ENCODE results near the gene OR1J2. TPM values are rescaled to one million over a fixed set of nuclear protein-coding genes. Genes with fewer than 3 reads are reported as not detected.

Gene OR1J2
- total and polyA plus RNA-seq, 12 donors: not detected

- DNase-seq: no peak
Measured at GRCh38 chr9:122477346-122477745, 33.3 kb upstream of the OR1J2 start.

DNA sequence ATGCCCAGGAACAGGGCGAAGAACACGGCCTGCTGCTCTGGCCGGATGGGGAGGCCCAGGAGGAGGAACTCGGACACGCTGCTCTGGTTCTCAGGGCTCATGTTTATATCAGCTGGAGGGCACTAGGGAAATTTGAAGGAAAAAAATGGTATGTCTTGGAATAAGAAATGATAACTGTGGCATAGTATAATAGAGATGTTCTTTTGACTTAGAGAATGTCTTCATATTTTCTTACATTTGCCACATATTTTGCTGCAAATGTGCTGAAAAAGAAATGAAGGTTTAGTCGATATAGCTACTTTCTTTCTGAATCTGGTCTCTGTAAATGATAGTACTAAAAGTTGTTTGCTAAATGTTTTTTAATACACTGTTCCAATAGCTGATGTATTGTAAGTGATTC, 32.8 kb upstream of the OR1J2 start, which contains the start of gene OR1J1:
Gene OR1J1, minus strand, starts transcription at position 101 of the 400 bp plus-strand sequence. Its CDS starts 0 bp downstream, at position 101.
- intact Hi-C loops (cut with DNase I): no loop called here
- 82 to 89% (median 84%) methylated on average over 6 of the region's 6 CpGs for WGBS, 4 donors
- no peak for TF ChIP-seq CTCF (IDR thresholded peaks at IDR 0.05)
- TF ChIP-seq POLR2A (IDR thresholded peaks at IDR 0.05): no peak
- H3K9me3 ChIP-seq (replicated peaks in 1 of 3): no peaks in the 10 kb centered on the region
- H3K4me1 ChIP-seq (replicated peaks in 1 of 2): no peaks in the 10 kb centered on the region
- H3K27ac ChIP-seq: no peak within 1 kb of the TSS
- H3K27me3 ChIP-seq: peaks cover 17% of the 10 kb centered on the region
- no peak within 1 kb of the TSS for H3K4me3 ChIP-seq
- no peaks in the 10 kb centered on the region for H3K36me3 ChIP-seq (replicated peaks in 1 of 2)
- DNase-seq: no peak

More at GRCh38 chr9:122477346-122477745, 33.3 kb upstream of the OR1J2 start:
- Histone ChIP-seq H3K36me3 (replicated peaks in 1 of 2) (no peaks in the 10 kb centered on the region), H3K4me1 (replicated peaks in 1 of 2) (no peaks in the 10 kb centered on the region), H3K27me3 (peaks cover 18% of the 10 kb centered on the region), H3K4me3 (no peak overlapping the region), H3K27ac (no peak overlapping the region), H3K9me3 (replicated peaks in 1 of 3) (no peaks in the 10 kb centered on the region)
- no peak for TF ChIP-seq POLR2A (IDR thresholded peaks at IDR 0.05)
- no peak for TF ChIP-seq CTCF (IDR thresholded peaks at IDR 0.05)
- intact Hi-C loops (cut with DNase I): no loop called here
- 60 to 75% (median 71%) methylated on average over 3 of the region's 3 CpGs for WGBS, 4 donors

GRCh38 chr9:122479062-122479461, 31.5 kb upstream of the OR1J2 start:
- intact Hi-C loops (cut with DNase I): no loop called here
- no peaks in the 10 kb centered on the region for H3K9me3 ChIP-seq (replicated peaks in 1 of 3)
- H3K36me3 ChIP-seq (replicated peaks in 1 of 2): no peaks in the 10 kb centered on the region
- H3K4me3 ChIP-seq: no peak overlapping the region
- H3K4me1 ChIP-seq (replicated peaks in 1 of 2): no peaks in the 10 kb centered on the region
- H3K27me3 ChIP-seq: peaks cover 14% of the 10 kb centered on the region
- TF ChIP-seq CTCF (IDR thresholded peaks at IDR 0.05) (no peak), POLR2A (IDR thresholded peaks at IDR 0.05) (no peak)
- 79 to 91% (median 91%) methylated on average over 5 of the region's 5 CpGs for WGBS, 4 donors
- DNase-seq: no peak
- H3K27ac ChIP-seq: no peak overlapping the region

DNA sequence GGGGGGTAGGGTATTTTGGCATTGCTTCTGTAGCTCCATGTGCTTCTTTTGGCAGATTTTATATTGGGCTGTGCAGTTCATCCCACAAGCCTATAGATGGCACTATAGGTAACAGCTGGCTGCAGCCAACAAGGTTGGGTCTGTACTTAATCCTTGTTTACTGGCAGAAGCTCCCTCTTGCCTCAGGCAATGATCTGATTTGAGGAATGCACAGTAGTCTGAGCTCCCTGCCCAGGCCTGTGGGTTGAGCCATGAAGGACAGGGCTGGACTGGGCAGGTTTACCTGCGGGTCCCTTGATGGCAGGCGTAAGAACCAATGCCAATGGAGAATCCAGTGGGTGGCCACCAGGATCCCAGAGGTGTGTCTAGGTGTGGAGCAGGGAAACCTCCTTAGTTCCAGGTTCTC, 11.7 kb upstream of the OR1J2 start:
- Histone ChIP-seq H3K4me1 (replicated peaks in 1 of 2) (no peaks in the 10 kb centered on the region), H3K4me3 (no peak overlapping the region), H3K27ac (no peak overlapping the region), H3K27me3 (peaks cover 3% of the 10 kb centered on the region), H3K9me3 (replicated peaks in 1 of 3) (no peaks in the 10 kb centered on the region), H3K36me3 (replicated peaks in 1 of 2) (no peaks in the 10 kb centered on the region)
- DNase-seq: peak in 4 of 7 donors; percentile 20 to 51 (median 23)
- intact Hi-C loops (cut with DNase I): no loop called here
- WGBS, 4 donors: 55 to 83% (median 58%) methylated on average over 2 of the region's 2 CpGs; no CpG with 5 or more reads in 1 of the 4 donors
- TF ChIP-seq POLR2A (IDR thresholded peaks at IDR 0.05) (no peak), CTCF (IDR thresholded peaks at IDR 0.05) (peak; percentile 42 to 60 (median 54))
